IPS-20b (cell line): ENCODE data around the gene ZNF774.
A peak's percentile ranks its signal among the peaks of the same experiment; 100 is the strongest.

ENCODE experiments used
- H3K27ac ChIP-seq: one replicate; pipeline ENCODE4 v1.5.1; 2013; ENCODE audit warnings: low read length
- H3K27me3 ChIP-seq: 2 replicates; pipeline ENCODE4 v1.6.1; 2013; ENCODE audit warnings: mild to moderate bottlenecking, low read length, inconsistent platforms; ENCODE audit not compliant: insufficient read depth
- H3K36me3 ChIP-seq: 2 replicates; pipeline ENCODE4 v1.6.1; 2013; ENCODE audit warnings: low read depth, mild to moderate bottlenecking, inconsistent platforms, low read length, moderate library complexity; ENCODE audit not compliant: insufficient read depth
- H3K4me1 ChIP-seq: 2 replicates; pipeline ENCODE4 v1.6.1; 2013; ENCODE audit warnings: mild to moderate bottlenecking, control low read depth, inconsistent platforms, low read length, moderate library complexity; ENCODE audit not compliant: insufficient read depth
- H3K4me3 ChIP-seq: 2 replicates; pipeline ENCODE4 v1.5.1; 2013; ENCODE audit warnings: mild to moderate bottlenecking, low read length, inconsistent platforms
- H3K9ac ChIP-seq: 2 replicates; pipeline ENCODE4 v1.6.1; 2013; ENCODE audit warnings: low read depth, mild to moderate bottlenecking, inconsistent platforms, low read length, moderate library complexity
- H3K9me3 ChIP-seq: 2 replicates; pipeline ENCODE4 v1.6.1; 2013; ENCODE audit warnings: mild to moderate bottlenecking, low read depth, low read length, inconsistent platforms; ENCODE audit not compliant: insufficient read depth

ZNF774 gene

DNA sequence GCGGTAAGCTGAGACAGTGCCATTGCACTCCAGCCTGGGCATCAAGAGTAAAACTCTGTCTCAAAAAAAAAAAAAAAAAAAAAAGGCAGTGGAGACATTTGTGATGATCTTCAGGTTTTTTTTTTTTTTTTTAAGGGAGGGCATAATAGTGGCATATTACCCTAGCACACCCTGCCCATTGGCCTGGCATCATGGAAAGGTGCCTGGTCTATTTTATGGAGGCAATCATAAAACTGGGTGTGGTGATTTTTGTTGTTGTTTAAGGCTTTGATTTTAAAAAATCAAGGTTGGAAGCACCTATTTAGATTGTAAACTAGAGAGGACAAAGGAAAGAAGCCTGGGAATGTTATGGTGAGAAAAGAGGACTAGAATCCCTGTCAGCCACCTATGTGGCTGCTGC is 42.0 kb downstream of the ZNF774 start:
- no peaks in the 10 kb centered on the region for H3K27me3 ChIP-seq
- H3K9me3 ChIP-seq = no peaks in the 10 kb centered on the region
- peaks cover 40% of the 10 kb centered on the region for H3K4me1 ChIP-seq
- peaks cover 14% of the 10 kb centered on the region for H3K36me3 ChIP-seq
- no peak overlapping the region for H3K4me3 ChIP-seq
- H3K9ac ChIP-seq = peak overlapping the region; percentile 19; the same call in 1 of the 2 replicates
- H3K27ac ChIP-seq = no peak overlapping the region

DNA sequence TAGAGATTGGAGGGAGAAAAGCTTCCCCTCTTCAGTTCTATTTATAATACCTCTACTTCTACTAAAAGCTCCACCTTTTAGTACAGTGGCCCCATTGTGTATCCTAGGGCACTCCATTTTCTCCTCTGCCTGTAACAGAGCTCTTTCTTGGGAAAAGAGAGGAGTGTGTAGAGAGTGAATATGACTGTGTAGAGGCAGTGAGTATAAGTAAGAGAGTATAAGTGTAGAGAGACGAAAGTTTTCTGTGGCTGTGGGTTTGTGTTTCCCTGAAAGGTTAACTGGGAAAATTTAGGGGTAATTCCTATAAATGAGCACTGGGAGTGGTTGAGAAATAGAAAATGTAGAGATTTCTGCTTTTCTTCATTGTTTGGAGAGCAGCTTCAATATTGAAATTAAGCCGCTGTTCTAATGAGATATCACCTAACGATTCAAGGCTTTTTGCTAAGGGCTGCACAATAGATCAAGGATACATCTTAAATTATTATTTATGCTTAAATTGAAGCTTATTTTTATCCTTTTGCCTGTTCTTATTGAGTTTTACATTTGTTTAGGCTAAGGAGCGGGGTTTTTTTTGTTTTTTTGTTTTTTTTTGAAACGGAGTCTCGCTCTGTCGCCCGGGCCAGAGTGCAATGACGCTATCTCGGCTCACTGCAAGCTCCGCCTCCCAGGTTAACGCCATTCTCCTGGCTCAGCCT is 42.8 kb downstream of the ZNF774 start:
- peaks cover 14% of the 10 kb centered on the region for H3K36me3 ChIP-seq
- no peak overlapping the region for H3K4me3 ChIP-seq
- no peaks in the 10 kb centered on the region for H3K9me3 ChIP-seq
- H3K27ac ChIP-seq = peak overlapping the region; percentile 54
- H3K27me3 ChIP-seq = no peaks in the 10 kb centered on the region
- peaks cover 46% of the 10 kb centered on the region for H3K4me1 ChIP-seq
- peak overlapping the region; percentile 19; the same call in 1 of the 2 replicates for H3K9ac ChIP-seq

DNA sequence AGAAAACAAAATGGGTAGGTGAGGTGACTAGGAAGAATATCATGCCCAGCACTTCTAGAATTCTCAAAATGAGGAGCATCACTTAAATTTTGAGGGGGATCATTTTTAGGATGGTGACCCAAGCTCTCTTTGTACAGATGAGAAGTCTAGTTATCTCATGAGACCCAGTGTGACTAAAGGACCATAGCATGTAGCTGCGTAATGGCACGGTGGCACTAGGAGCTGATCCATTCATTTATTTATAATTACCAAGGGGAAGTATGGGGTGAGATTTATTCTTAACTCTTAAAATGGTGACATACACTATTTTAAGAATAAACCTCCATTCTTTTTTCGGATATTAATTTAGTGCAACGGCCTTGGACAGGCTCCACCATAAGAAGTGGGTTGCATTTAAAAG is 44.2 kb downstream of the ZNF774 start:
- Histone ChIP-seq H3K27ac (no peak overlapping the region), H3K9me3 (no peaks in the 10 kb centered on the region), H3K27me3 (no peaks in the 10 kb centered on the region), H3K4me1 (peaks cover 57% of the 10 kb centered on the region), H3K4me3 (no peak overlapping the region), H3K9ac (no peak overlapping the region), H3K36me3 (peaks cover 6% of the 10 kb centered on the region)

DNA sequence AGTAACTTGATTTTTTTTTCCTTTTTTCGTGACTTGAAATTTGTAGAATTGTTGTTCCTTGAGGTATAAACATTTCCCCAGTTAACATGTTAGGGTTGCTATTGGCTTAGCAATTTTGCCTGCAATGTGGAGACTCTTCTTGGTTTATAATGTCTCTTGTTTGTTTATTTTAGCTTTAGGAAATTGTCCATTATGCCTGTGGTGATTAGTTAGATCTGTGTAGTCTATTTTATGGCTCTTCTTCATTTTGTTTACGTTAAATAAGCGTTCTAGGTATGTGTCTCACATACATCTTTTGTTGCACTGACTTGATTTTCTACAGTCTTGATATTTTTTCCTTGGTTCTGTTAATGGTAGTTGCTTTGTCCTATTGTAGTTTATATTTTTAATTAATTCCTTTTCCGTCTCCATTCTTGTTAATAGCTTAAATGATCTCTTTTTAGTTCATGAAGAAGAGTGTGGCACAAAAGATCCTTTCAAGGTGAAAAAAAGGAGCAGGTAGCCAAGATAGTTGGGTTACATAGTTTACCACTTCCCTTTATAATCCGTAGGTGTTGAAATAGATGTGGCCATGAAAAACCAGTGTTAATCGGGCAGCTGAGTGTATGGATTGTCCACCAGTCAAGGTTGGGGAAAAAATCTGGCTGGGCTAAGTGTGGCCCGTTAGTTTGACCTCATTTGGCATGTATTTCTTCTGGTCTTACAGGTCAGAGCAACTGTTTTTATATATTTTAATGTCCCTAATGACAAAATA is 48.1 kb downstream of the ZNF774 start:
- H3K4me3 ChIP-seq = peak overlapping the region; percentile 39
- H3K9ac ChIP-seq = peak overlapping the region; percentile 47; the same call in 1 of the 2 replicates
- peaks cover 42% of the 10 kb centered on the region for H3K4me1 ChIP-seq

DNA sequence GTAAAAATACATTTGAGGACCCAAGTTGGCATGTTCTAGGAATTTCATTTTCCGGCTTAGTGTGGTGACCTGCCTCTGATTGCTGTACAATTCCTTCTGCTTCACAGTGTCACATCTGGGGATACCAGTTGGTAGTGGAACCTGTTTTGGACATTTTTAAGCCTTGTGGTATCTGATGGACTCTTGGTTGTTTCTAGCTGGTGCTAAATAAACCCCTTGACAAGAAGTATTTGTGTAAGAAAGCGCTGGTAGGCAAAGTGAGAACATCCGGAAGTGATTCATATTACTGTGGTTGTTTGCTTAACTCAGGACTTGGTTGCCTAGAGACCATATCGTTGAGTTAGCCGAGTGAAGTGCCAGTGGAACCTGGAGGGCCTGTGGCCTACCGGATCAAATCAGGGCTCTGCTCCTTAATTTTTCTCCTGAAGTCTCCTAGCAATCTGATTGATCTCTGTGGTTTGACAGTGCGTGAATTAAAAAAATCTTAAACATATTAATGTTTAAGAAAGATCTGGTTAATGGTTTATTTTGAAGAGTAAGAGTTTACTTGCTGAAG is 48.8 kb downstream of the ZNF774 start:
- Histone ChIP-seq H3K36me3 (no peaks in the 10 kb centered on the region), H3K9me3 (no peaks in the 10 kb centered on the region), H3K4me3 (peak overlapping the region; percentile 39), H3K27me3 (no peaks in the 10 kb centered on the region), H3K27ac (peak overlapping the region; percentile 30), H3K4me1 (peaks cover 43% of the 10 kb centered on the region), H3K9ac (peak overlapping the region; percentile 50; the same call in 1 of the 2 replicates)

More for the DNA sequence above, 48.1 kb downstream of the ZNF774 start:
- H3K36me3 ChIP-seq = no peaks in the 10 kb centered on the region
- peak overlapping the region; percentile 30 for H3K27ac ChIP-seq
- H3K9me3 ChIP-seq = no peaks in the 10 kb centered on the region
- H3K27me3 ChIP-seq = no peaks in the 10 kb centered on the region

DNA sequence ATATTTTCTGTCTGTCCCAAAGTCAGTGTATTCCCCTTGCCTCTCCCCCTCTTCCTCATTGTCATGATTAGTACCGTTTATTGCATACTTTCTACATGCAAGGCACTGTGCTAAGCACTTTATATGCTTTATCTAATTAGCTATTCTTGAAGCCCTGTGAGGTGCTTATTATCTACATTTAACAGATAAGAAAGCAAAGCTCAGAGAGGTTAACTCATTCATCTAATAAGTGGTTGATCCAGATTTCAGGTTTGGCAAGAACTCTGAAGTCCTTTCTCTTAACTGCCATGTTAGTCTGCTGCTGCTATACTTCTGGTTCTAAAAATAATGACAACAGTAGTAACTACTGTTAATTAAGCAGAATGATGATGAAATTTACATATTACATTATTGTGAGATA is 49.4 kb downstream of the ZNF774 start:
- Histone ChIP-seq H3K27ac (no peak overlapping the region), H3K9ac (peak overlapping the region; percentile 50), H3K27me3 (no peaks in the 10 kb centered on the region), H3K4me1 (peaks cover 45% of the 10 kb centered on the region), H3K4me3 (0 out of 2 replicates have a peak overlapping the region, but pooled peaks have one; percentile 39), H3K9me3 (no peaks in the 10 kb centered on the region), H3K36me3 (no peaks in the 10 kb centered on the region)

DNA sequence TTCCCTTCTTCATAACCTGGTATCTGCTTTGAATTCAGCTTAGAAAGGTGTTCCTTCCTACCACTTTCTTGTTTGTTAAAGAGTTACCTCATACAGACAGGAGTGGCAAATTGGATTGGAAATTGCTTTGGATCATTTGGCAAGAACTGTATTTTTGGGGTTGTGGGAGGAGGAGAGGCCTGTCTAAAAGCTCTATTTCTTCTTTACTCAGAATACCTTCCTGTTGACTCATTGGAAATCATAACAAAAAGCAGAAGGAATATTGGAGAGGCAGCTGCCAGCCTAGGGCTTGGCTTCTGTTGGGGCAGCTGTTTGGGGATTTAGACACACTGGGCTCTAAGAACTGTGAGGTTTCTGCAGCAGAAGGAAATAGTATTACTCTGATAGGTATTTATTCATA is 50.1 kb downstream of the ZNF774 start:
- Histone ChIP-seq H3K4me3 (no peak overlapping the region), H3K27me3 (no peaks in the 10 kb centered on the region), H3K9ac (peak overlapping the region; percentile 1; the same call in 1 of the 2 replicates), H3K36me3 (no peaks in the 10 kb centered on the region), H3K4me1 (peaks cover 52% of the 10 kb centered on the region), H3K27ac (no peak overlapping the region), H3K9me3 (no peaks in the 10 kb centered on the region)

DNA sequence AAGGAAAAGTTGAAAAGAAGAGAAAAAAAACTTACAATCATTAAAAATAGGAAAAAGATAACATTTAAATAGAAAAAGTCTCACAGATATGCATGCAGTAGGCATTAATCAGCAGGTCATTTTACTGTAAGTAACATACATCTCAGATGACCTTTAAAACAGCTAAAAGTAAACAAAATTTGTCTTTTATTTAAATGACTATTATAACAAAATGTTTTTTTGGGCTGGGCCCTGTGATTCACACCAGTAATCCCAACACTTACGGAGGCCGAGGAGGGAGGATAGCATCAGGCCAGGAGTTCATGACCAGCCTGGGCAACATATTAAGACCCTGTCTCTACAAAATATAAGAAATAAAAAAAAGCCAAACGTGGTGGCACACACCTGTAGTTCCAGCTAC is 50.7 kb downstream of the ZNF774 start:
- H3K27me3 ChIP-seq = no peaks in the 10 kb centered on the region
- H3K27ac ChIP-seq = no peak overlapping the region
- H3K36me3 ChIP-seq = no peaks in the 10 kb centered on the region
- no peaks in the 10 kb centered on the region for H3K9me3 ChIP-seq
- peaks cover 58% of the 10 kb centered on the region for H3K4me1 ChIP-seq
- no peak overlapping the region for H3K4me3 ChIP-seq
- no peak overlapping the region for H3K9ac ChIP-seq

DNA sequence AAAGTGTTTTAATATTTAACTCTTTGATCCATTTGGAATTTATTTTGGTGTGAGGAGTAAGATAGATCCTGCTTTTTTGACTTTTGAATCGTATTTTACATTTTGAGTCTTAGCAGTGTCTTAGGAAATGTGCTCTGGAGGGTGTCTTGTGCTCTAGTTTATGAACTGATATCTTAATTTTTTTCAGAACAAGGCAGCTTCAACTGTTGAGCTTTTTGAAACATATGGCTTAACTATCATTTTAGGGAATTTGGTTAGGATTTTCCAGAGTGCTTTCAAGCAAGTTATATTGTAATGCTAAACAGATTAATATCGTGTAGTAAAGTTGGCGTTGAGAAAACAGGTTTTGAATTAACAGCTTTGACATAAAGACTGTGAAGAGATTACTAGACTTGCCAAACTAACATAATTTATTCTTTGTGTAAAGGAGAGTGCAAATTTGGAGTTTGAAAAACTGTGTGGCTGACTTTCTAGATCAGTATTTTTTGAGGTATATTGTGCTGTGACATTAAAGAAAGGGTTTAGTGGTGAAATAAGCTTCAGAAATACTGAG is 53.0 kb downstream of the ZNF774 start:
- peaks cover 50% of the 10 kb centered on the region for H3K4me1 ChIP-seq
- H3K27me3 ChIP-seq = no peaks in the 10 kb centered on the region
- peak overlapping the region; percentile 29; the same call in 1 of the 2 replicates for H3K9ac ChIP-seq
- H3K9me3 ChIP-seq = no peaks in the 10 kb centered on the region
- H3K4me3 ChIP-seq = no peak overlapping the region
- H3K27ac ChIP-seq = no peak overlapping the region
- no peaks in the 10 kb centered on the region for H3K36me3 ChIP-seq

DNA sequence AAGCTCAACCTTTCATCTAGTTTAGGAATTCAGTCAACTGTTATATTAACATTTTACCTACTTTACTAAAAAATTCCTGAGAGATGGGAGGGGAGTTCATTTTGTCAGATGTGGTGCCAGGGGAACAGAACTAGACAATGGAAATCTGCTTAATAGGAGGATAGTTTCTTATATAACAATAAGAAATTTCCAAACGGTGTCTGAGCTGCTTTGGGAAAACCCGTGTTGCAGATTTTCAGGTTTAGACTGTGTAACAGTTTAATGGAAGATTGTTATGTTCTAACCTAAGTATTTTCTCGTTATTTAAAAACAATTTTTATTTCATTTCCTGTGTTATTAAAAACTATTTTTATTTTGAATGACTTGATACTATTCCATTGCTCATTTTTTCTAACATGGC is 55.3 kb downstream of the ZNF774 start:
- H3K9ac ChIP-seq = no peak overlapping the region
- H3K36me3 ChIP-seq = no peaks in the 10 kb centered on the region
- H3K27ac ChIP-seq = peak overlapping the region; percentile 51
- H3K27me3 ChIP-seq = no peaks in the 10 kb centered on the region
- no peak overlapping the region for H3K4me3 ChIP-seq
- H3K4me1 ChIP-seq = peaks cover 42% of the 10 kb centered on the region
- H3K9me3 ChIP-seq = no peaks in the 10 kb centered on the region

DNA sequence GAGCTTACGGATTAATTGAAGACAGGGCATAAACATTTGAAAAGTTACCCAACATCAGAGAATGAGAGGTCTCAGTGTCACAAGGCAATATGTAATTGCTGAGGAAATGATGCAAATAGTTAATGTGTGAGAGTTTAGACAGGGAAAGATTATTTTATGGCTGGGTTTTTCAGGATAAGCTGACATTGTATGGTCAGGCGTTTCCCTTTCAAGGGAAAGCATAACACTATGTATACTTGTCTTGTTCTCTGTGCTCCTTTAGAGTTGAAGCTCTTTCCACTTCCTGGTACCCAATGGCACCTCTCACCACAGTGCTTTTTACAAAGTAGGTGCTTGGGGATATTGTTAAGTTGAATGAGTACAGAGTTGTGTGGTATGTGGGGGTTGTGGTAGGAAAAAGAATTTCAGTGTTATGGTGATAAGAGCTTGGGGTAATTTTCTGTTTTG is 55.8 kb downstream of the ZNF774 start:
- Histone ChIP-seq H3K9me3 (no peaks in the 10 kb centered on the region), H3K9ac (no peak overlapping the region), H3K27me3 (no peaks in the 10 kb centered on the region), H3K27ac (peak overlapping the region; percentile 51), H3K4me1 (peaks cover 45% of the 10 kb centered on the region), H3K36me3 (no peaks in the 10 kb centered on the region), H3K4me3 (no peak overlapping the region)
